Body of pancreas (tissue), 4 donors: ENCODE data around the gene CCDC91. TPM values are rescaled to one million over a fixed set of nuclear protein-coding genes. Genes with fewer than 3 reads are reported as not detected.

Experiments used
- ATAC-seq: fragments of 150-250 bp; one replicate; pipeline ENCODE4 v1.9.1; 2016
- DNase-seq, 4 donors: peaks; one replicate each; pipeline ENCODE4 v3.0.0-alpha.2; 2019
- H3K27ac ChIP-seq, 4 donors: fragments of 200-600 bp; sonication (generic); 1 replicate in 3 of 4; 2 replicates in 1 of 4; pipeline versions ENCODE4 v1.5.1 to v1.6.1; 2016 to 2019; ENCODE audit warnings: mild to moderate bottlenecking in 1 of 4, mixed read lengths in 1 of 4, moderate library complexity in 1 of 4
- H3K27me3 ChIP-seq, 2 donors: fragments of 200-600 bp; sonication (generic); one replicate each; pipeline ENCODE4 v1.6.0; 2016; ENCODE audit warnings: mild to moderate bottlenecking in 1 of 2
- H3K36me3 ChIP-seq, 2 donors: fragments of 200-600 bp; sonication (generic); replicated peaks in 1 of 2; 2 replicates each; pipeline ENCODE4 v1.5.1; 2016; ENCODE audit warnings: low read depth in 2 of 2; ENCODE audit not compliant: insufficient read depth in 1 of 2
- H3K4me1 ChIP-seq: fragments of 200-600 bp; sonication (generic); one replicate; pipeline ENCODE4 v1.6.0; 2016
- H3K4me3 ChIP-seq, 2 donors: fragments of 200-600 bp; sonication (generic); 1 replicate in 1 of 2; 2 replicates in 1 of 2; pipeline ENCODE4 v1.5.1; 2016 to 2019
- H3K9me3 ChIP-seq, 3 donors: fragments of 200-600 bp; sonication (generic); 1 replicate in 2 of 3; 2 replicates in 1 of 3; pipeline ENCODE4 v1.5.1; 2016
- CTCF ChIP-seq, 7 experiments: fragments of 450-650 bp in 4 of 7; fragments of 200-600 bp in 3 of 7; sonication (generic) in 3 of 7; IDR thresholded peaks; one replicate each; pipeline ENCODE4 v1.5.1; 2016 to 2019; ENCODE audit warnings: antibody characterized with exemption in 7 of 7
- POLR2A ChIP-seq, 3 donors: fragments of 450-650 bp; IDR thresholded peaks; one replicate each; pipeline ENCODE4 v1.6.1; 2016; ENCODE audit warnings: antibody characterized with exemption in 3 of 3, mild to moderate bottlenecking in 2 of 3
- WGBS, 2 donors: methylation state at CpG; one replicate each; pipeline ENCODE4 v1.1.5; 2017; 5-methylcytosine and 5-hydroxymethylcytosine counted together
- intact Hi-C: fragments of 100-400 bp; cut with DNase I; formaldehyde crosslinking; loops from one replicate; pipeline ENCODE4 v1.15.1; 2023
- total RNA-seq, 2 donors: library from RNA; depleted of rRNA; stranded (reverse); fragments of >200 nt; gene quantifications; one replicate each; pipeline ENCODE4 v1.1.0, GENCODE V29; 2016

Gene CCDC91
- total RNA-seq, 2 donors from 2014 or later, result 31.9 to 35.6 TPM

- intact Hi-C loops, result no loop called here
- ATAC-seq, result no peak
- no peak overlapping the region for H3K4me3 ChIP-seq
Observed at GRCh38 chr12:28536088-28536487, 345.8 kb downstream of the CCDC91 start.

GRCh38 chr12:28537474-28537873, 347.2 kb downstream of the CCDC91 start:
- no peaks in the 10 kb centered on the region for H3K27me3 ChIP-seq
- peaks cover 0 to 1% of the 10 kb centered on the region in 2 donors for H3K36me3 ChIP-seq
- DNase-seq (no peak), ATAC-seq (no peak)
- WGBS, 2 donors, result 97 to 100% methylated on average over 1 of the region's 1 CpG
- H3K9me3 ChIP-seq, result no peaks in the 10 kb centered on the region
- H3K4me3 ChIP-seq, result no peak overlapping the region
- no peaks in the 10 kb centered on the region for H3K4me1 ChIP-seq
- H3K27ac ChIP-seq, result no peak overlapping the region
- TF ChIP-seq POLR2A (IDR thresholded peaks at IDR 0.05), result no peak
- intact Hi-C loops, result no loop called here

More at GRCh38 chr12:28536088-28536487, 345.8 kb downstream of the CCDC91 start:
- WGBS, 2 donors, result 58 to 90% methylated on average over 2 of the region's 2 CpGs
- no peak for DNase-seq
- TF ChIP-seq POLR2A (IDR thresholded peaks at IDR 0.05), result no peak
- TF ChIP-seq CTCF (IDR thresholded peaks at IDR 0.05), result no peak
- Histone ChIP-seq H3K27ac (no peak overlapping the region), H3K9me3 (no peaks in the 10 kb centered on the region), H3K4me1 (no peaks in the 10 kb centered on the region), H3K36me3 (peaks cover 0 to 1% of the 10 kb centered on the region in 2 donors), H3K27me3 (no peaks in the 10 kb centered on the region)

- no peaks in the 10 kb centered on the region for H3K4me1 ChIP-seq
Observed at GRCh38 chr12:28539691-28540323, 349.6 kb downstream of the CCDC91 start.

GRCh38 chr12:28540324-28540714, 350.1 kb downstream of the CCDC91 start:
- H3K9me3 ChIP-seq, result no peaks in the 10 kb centered on the region
- no peak for ATAC-seq
- no peak for DNase-seq
- WGBS, 2 donors, result 23 to 56% methylated on average over 2 of the region's 2 CpGs
- no peak overlapping the region for H3K4me3 ChIP-seq
- peak overlapping the region in 1 of 4 donors; percentile 15 for H3K27ac ChIP-seq
- H3K4me1 ChIP-seq, result no peaks in the 10 kb centered on the region
- intact Hi-C loops, result no loop called here
- no peaks in the 10 kb centered on the region for H3K36me3 ChIP-seq
- TF ChIP-seq CTCF (IDR thresholded peaks at IDR 0.05) (no peak), POLR2A (IDR thresholded peaks at IDR 0.05) (no peak)
- H3K27me3 ChIP-seq, result no peaks in the 10 kb centered on the region

More at GRCh38 chr12:28539691-28540323, 349.6 kb downstream of the CCDC91 start:
- TF ChIP-seq CTCF (IDR thresholded peaks at IDR 0.05) (no peak), POLR2A (IDR thresholded peaks at IDR 0.05) (no peak)
- Histone ChIP-seq H3K36me3 (no peaks in the 10 kb centered on the region), H3K4me3 (no peak overlapping the region), H3K27me3 (no peaks in the 10 kb centered on the region), H3K9me3 (no peaks in the 10 kb centered on the region), H3K27ac (no peak overlapping the region)
- DNase-seq (no peak), ATAC-seq (no peak)
- 60 to 76% methylated on average over 4 of the region's 4 CpGs for WGBS, 2 donors
- intact Hi-C loops, result no loop called here

GRCh38 chr12:28543021-28543890, 353.0 kb downstream of the CCDC91 start:
- H3K4me3 ChIP-seq, result no peak overlapping the region
- TF ChIP-seq CTCF (IDR thresholded peaks at IDR 0.05) (no peak), POLR2A (IDR thresholded peaks at IDR 0.05) (no peak)
- H3K27me3 ChIP-seq, result no peaks in the 10 kb centered on the region
- H3K27ac ChIP-seq, result no peak overlapping the region
- intact Hi-C loops, result no loop called here
- ATAC-seq (no peak), DNase-seq (no peak)
- 88 to 93% methylated on average over 10 of the region's 10 CpGs for WGBS, 2 donors
- no peaks in the 10 kb centered on the region for H3K4me1 ChIP-seq
- H3K9me3 ChIP-seq, result no peaks in the 10 kb centered on the region
- H3K36me3 ChIP-seq, result no peaks in the 10 kb centered on the region
